Heart left ventricle (tissue), 13 donors: Measurements from ENCODE around the gene MYLK4.

Experiments
- CTCF ChIP-seq, 12 donors: fragments of 200-600 bp; sonication (generic) in 4 of 12; IDR thresholded peaks; one replicate each; pipeline versions ENCODE4 v1.5.0 to v1.8.0; 2018 to 2022; ENCODE audit warnings: antibody characterized with exemption in 12 of 12, mild to moderate bottlenecking in 5 of 12
- POLR2A ChIP-seq, 2 donors: fragments of 450-650 bp; IDR thresholded peaks; one replicate each; pipeline ENCODE4 v1.6.1; 2017; ENCODE audit warnings: antibody characterized with exemption in 2 of 2, mild to moderate bottlenecking in 2 of 2, moderate library complexity in 2 of 2
- donor health status: ischemic (EF 13 %, LVEDD 7.1; RV severe dilation, severe dysfunction).
- donor health status: DM: no; HTN: yes; CAD: no.
- donor health status: DM: no; HTN: no; CAD: no.
- donor health status: ischemic (EF 25% LVEDD 6.9; RV normal size, moderate dysfunction).
- donor health status: ischemic (EF 25% LVEDD 5.7; RV mildly dilated, moderate dysfunction).
- donor health status: ischemic (EF 35%, LVEDD 5.7; RV mildly dilated, moderate dysfunction).
- donor health status: nonischemic (EF 11% LVEDD 7.7; RV severe dilation, severe dysfunction).
- donor health status: DM: yes; HTN: yes; CAD: no.
- donor health status: PGD.
- donor health status: ischemic (EF 29% LVEDD 5.4; RV normal size, mild dysfunction).
- donor health status: nonischemic (EF 23%, LVEDD 6.1; RV moderate dilation, normal function).

GRCh38 chr6:2745246-2745645, 5.5 kb downstream of the MYLK4 start:
- TF ChIP-seq CTCF (IDR thresholded peaks at IDR 0.05) (no peak), POLR2A (IDR thresholded peaks at IDR 0.05) (no peak)
